ENCODE measurements around the gene KIF25.

KIF25 gene

DNA sequence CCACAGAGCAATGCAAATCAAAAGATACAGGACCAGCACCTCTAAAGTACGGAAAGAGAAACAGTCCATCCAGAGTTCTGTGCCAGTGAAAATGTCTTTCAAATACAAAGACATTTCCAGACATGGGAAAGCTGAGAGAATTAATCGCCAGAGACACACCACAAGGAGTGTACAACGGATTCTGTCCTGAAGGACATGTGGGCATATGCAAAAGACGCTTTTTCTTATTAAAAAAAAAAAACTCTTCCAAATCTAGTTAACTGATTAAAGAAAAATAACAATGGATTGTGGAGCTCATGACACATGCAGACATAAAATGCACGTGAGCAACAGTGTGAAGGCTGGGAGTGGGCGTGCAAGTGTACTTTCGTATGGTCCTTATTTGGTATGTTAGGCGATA is 22.8 kb downstream of the KIF25 start:
- DNase-seq: no peak

DNA sequence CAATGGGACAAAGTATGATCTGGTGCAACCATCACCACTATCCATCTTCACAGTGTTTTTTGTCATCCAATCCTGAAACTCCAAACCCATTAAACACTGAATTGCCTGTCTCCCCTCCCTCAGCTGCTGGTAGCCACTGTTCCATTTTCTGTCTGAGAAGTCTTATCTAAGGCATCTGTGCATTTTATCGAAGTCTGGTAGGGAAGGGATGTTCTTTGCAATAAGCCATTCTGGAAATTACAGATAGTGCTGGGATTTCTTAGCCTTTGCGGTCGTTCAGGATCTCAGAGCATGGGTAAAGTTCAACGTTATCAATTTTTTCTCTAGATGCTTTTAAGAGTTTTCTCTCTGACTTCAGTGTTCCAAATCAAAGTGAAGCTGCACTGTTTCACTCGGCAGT is 24.1 kb downstream of the KIF25 start:
- DNase-seq: no peak

DNA sequence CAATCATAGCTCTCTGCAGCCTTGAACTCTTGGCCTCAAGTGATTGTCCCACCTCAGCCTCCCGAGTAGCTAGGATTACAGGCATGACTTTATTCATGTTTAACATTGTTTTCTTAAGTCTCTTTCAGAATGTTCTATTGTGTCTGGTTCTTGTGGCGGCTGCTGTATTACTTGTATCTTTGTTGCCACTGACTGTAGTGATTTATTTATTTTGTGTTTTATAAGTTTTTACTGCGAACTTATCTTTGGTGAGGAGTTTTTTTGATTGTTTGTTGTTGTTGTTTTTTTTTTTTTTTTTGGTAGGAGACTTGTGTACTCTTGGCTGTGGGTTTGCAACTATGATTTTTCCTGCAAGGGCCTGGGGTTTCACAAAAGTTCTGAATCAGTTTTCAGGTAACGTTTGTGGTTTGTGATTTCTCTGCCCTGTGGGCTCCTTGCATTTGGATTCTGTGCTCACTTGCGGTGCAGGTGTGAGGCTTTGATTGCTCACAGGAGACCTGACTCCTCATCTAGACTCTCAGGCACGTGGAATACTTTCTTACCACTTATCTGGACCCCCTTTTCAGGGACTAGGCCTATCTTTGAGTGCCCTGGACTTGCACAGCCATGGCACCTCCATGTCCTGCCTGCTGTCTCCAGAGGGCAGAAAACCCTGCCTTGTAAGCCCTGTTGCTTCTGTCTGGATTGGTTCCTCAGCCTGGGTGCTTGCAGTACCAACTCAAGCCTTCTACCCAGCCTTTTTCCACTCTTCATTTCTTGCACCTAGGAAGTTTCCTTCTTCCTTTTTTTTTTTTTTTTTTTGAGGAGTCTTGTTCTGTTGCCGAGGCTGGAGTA is 25.2 kb downstream of the KIF25 start:
- no peak for DNase-seq

DNA sequence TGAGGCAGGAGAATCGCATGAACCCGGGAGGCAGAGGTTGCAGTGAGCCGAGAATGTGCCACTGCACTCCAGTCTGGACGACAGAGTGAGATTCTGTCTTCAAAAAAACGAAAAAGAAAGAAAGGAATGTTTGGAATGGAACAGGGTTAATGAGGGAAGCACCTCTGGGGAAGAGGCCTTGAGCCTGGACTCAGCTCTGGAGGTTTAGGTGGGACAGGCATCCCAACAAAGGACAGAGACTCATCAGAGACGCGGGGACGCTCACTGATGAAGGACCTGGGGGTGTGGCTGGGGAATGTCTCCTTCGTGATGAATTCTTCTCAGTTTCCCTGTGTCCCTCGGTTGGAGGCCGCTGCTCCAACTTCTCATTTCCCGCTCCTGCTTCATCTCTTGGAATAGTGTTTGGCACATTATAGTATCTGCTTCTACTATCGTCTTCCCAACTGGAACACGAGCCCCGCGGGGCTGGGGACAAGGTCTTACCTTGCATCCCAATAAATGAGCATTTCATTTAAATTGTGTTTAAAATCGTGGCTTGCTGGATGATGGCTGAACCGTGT is 27.6 kb downstream of the KIF25 start:
- DNase-seq: no peak

DNA sequence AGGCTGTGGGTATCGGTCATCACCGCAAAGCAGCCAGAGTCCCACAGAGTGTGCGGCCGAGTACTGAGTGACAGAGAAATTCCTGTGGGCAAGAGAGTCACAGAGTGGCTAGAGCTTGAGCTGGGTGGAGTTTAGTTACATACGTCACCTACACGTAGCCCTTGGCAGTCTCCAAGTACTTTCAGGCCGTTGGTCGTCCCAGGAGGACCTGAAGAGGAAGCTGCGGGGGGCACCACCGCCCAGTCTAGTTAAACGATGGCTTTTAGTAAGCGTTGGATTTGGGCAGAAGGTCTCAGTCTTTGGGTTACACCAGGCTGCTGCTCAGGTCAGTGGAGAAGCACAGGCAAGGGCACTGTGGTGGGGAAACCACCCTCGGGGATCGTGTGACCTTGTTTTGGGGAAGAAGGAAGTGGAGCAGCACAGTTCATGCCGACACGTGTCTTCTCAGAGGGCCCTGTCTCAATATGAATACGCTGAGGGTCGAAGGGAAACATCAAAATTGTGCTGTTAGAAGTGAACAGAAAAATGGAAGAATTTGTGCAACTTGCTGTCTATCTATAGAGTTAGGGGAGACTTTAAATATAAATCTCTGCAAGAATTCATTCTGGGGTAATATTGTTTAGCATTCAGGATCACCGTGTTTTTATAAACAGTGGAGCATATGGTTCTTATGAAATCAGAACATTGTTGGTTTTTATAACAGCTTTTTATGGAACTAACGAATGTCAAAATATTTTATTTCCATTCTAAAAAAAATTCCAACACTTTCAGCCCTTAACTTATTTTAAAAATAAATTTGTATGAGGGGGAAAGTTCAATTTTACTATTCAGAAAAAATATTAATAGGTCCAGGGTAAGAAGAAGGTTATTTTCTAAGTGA is 28.6 kb downstream of the KIF25 start:
- DNase-seq: no peak

DNA sequence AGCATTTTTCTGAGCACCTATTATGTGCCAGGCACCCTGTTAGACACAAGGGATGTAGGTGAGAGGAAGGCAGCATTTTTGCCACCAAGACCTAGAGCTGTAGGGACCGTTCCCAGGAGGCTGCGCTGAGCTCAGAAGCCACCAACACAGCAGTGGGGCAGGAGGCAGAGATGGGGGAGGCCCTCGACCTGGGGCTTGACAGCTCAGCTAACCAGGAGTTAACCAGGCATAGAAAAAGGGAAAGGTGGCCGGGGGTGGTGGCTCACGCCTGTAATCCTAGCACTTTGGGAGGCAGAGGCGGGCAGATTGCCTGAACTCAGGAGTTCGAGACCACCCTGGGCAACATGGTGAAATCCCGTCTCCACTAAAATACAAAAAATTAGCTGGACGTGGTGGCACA is 29.5 kb downstream of the KIF25 start:
- no peak for DNase-seq

DNA sequence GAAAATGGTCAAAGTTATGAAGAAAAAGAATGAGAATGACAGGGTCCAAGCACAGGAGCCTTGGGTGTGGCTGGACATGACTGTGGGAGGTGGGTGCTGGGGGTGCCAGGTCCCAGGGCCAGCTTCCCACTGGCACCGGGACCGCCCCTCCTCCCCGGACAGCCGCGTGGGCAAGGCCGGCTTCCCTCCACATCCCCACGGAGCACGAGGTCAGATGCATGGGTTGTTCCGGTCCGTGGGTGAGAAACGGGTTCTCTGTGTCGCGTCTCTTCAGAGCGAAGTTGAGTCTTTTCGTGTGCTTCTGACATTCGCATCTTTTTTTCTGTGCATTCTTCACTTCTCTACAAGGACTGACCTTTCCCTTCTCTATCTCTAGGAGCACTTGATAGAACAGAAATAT is 30.1 kb downstream of the KIF25 start:
- DNase-seq: no peak

DNA sequence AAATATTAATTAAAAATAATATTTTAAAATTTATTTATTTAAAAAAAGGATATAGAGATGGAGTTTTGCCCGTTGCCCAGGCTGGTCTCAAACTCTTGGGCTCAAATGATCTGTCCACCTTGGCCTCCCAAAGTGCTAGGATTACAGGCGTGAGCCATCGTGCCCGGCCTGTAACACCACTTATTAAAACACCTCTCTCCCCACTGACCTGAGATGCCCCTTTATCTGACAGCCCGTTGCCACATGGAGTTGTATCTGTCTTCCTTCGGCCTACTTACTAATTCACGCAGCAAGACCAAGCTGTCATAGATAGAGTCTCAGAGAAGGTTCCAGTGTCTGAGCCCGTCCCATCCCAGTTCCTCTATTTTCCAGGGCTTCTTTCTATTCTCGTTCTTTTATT is 30.7 kb downstream of the KIF25 start:
- DNase-seq: no peak

DNA sequence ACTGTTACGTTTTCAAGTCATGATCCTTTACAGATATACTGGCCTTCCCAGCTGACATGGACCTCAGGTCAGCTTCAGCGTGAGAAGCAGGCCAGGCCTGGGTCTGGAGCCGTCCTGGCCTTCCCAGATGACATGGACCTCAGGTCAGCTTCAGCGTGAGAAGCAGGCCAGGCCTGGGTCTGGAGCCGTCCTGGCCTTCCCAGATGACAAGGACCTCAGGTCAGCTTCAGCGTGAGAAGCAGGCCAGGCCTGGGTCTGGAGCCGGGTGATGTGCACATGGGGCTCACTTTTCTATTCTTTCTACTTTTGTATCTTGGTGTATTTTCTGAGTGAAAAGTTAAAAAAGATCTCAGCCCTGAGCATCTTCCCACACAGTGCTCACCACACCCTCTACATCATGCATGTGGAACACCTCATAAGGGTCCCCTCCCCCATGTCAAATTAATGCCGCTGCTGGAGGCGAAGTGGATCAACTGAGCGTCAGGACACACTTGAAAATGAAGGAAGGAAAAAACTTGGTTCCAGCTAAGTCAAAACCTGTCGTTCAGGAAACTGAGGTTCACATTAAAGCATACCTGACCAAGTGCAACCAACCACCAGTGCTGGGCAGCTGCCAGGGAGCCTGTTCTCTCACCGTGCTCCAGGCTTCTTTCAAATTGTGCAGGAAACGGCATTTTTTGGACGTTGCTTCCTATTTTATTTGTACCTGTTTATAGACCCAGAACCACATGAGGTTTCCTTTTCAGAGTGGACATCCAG is 32.2 kb downstream of the KIF25 start:
- DNase-seq: no peak

DNA sequence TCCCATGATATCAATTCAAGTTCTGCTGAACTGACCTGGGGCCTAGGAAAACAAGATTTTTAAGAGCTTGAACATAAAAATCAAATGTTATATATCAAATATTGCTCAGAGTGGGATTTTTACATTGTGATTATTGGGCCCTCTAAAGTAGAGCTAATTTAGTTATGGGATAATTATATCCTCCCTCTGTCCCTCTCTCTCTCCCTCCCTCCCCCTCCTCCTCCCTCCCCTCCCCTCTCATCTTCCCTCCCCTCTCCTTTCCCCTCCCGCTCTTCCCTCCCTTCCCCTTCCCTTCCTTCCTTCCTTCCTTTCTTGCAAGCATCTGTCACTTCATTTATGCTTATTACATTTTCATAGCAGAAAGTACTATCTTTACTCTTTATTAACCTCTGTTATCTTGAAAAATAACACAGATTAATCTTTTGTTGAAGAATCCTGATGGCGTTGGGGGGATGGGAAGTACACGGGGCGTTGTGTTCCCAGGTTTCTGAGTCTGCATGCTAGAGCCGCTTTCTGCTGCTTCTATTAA is 32.8 kb downstream of the KIF25 start:
- DNase-seq: no peak

DNA sequence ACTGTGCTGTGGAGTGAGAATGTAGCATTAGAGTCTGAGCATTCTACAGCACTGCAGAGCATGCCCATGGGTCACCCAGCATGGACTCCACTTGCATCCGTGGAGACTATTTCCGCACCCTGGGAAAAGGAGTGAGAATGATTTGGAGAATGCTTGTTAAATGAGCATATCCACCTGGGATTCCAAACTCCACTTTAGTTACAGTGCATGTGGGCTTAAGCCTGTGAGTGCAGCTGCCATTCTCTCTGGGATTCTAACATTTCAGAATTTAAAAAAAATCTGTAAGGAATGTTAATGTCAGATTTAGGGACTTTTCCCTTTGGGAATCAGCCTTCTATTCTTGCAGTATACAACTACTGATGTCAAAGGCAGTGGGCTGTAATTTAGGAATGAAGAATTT is 33.4 kb downstream of the KIF25 start:
- no peak for DNase-seq

DNA sequence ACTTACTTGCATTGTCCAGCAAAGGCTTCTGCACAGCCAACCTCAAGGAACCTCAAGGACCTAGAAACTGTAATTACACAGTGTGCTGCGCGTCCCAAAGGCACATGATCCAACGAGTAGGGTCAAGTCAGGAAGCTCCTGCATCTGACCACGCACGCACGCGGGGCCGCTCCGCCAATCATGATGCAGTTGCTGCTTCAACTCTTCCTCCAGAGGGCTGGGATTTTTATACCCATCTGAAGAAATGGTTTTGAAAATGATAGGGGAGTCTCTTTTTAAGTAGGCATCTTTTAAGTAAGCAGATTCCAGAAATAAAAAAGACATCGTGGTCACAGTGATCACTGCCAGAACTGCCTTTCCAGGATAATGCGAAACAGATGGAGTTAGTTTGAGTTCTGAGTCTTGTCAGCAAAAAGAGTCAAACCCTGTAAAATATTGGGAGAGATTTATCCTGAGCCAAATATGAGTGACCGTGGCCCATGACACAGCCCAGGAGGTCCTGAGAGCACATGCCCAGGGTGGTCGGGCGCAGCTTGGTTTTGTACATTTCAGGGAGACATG is 34.0 kb downstream of the KIF25 start:
- no peak for DNase-seq

DNA sequence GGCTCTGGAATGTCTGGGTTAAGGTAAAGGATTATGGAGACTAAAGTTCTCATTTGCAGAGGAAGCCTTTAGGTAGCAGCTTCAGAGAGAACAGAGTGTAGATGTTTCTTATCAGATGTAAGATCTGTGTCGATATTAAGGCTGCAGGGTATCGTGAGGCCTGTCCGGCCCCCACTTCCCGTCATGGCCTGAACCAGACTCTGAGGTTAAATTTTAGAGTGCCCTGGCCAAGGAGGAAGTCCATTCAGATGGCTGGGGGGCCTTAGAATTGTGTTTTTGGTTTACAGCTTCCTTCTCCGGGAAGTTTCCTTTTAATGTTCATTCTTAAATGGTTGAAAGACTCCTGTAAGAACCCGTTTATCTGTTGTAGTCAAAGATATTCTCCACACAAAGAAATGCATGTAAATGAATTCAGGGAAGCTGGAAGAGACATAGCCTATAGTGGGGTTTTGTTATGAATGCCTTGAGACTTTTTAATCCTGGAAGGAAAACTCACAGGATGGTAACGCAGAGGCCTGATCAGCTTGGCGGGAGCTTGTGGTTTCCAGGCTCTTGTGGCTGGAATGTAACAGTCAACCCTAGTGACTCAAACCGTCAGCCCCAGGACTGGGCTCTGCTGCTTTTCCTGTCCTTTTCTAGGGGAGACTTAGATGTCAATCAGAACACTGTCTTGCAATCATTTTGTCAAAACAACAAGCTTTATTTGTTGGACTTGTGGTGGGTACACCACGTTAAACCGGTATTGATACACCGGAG is 34.7 kb downstream of the KIF25 start:
- DNase-seq: no peak

DNA sequence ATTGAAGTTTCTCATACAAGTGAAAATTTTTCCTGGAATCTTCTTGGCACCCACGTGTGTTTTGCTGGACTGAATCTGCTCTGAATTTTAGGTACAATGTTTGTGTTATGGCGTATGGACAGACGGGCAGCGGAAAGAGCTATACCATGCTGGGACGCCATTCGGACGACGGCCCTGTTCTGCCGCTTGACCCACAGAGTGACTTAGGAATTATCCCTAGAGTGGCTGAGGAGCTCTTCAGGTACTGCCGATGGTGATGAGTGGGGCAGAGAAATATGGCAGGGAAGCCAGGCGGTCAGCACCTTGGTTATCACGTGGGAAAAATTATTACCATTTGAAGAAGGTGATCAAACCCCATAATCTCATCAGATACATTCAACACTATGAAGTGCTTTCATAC is 36.3 kb downstream of the KIF25 start:
- DNase-seq: no peak

DNA sequence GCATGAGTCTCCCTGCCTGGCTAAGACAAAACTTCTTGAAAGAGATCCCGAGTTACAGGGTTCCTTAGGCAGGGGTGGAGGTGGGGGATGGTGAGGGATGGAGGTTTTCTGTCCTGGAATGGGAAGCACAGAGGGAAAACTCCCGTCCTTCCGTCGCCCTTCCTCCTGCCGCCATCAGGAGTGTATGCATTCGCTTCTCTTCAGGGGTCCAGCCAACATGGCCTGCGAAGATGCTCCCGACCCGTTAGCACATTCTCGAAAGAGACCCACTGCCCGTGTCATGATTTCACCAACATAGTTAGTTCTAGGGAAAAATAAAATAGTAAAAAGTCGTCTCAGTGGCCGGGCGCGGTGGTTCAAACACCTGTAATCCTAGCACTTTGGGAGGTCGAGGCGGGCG is 37.1 kb downstream of the KIF25 start:
- no peak for DNase-seq

DNA sequence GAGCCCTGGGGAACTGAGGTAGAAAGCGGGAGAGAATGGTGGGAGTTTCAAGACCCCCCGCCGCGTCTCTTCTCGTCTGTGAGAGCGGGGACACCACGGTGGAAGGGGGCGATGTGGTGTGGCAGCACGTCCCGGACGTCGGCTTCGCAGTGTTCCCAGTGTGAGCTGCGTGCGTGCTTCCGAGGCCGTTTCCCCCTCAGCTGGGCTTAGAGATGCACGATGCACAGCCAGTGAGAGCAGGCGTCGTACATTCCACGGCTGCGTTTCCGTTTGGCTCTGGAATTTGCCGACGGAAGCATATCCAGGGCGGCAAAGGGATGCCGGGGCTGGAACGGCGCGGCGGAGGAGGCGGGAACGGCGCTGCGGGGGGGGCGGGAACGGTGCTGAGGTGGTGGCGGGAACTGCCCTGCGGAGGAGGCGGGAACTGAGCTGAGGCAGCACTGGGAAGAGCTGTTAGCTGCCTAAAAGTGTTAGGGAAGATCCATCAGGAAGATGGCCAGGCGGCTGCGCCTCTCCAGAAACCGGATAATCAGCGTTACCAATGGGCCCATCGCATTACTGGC is 37.7 kb downstream of the KIF25 start:
- no peak for DNase-seq

DNA sequence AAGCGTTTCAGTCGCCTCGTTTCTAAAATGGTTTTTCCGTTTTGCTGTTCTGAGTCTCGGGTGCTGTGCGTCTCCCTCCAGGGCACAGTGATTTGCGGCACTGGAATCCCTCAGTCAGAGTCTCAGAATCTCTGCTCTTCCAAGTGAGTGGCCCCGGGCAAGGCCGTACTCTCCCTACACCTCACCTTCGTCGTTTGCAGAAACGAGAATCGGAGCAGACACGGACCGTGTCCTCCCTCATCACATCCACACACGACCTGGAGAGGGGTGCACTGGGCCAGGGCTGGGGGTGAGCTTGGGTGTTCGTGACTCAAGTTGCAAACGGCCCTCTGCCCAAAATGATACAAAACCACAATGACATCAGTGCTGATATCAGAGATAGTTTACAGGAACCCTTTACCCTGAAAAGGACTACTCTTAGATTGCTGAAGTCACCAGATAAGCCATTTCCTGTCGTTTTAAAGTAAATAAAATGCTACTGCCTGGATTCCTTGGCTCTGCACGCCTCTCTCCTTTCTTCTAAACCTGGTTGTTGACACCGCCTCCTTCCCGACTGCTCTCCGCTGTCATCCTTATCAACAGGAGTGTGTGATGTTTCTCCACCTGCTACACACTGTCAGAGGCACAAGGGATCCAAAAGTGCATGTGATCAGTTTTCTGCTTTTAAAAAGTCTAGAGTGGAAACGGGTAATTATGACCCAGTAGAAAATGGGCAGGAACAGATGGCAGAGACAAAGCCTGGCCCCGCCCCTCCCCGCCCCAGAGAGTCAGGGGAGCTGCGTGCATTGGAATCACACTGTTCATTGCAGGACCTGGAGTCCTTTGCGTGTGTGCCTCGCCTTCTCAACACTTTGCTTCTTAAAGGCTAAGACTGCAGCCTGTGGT is 38.4 kb downstream of the KIF25 start:
- no peak for DNase-seq

DNA sequence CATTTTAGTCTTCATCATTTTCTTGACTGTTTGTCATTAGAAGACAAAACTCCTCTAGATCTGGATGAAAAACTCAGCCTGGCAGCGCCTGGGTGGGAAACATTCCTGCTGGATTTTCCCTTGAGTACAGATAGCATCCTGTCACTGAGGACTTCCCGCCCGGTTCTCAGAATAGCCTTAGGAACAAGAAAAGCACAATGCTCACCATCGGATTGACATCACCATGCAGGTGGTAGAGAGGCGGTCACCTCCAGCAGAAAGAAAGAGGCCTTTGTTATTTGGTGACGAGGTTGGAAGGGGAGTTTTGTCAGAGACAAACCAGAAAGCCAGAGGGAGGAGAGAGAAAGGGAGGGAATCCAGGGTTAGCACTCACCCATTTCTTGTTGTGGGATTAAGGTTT is 39.8 kb downstream of the KIF25 start:
- no peak for DNase-seq

DNA sequence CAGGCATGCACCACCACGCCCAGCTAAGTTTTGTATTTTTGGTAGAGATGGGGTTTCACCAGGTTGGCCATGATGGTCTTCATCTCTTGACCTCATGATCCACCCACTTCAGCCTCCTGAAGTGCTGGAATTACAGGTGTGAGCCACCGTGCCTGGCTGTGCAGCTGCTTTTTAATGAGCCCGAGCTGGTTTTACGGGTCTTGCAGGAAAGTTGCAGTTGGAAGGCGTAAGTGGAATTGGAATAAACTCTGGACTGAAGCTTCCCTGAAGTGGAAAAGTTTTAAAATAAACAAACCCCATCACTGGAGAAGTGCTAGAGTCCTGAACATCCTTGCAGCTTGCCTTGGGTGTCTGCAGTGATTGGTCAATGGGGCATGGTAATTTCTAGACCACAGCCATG is 40.4 kb downstream of the KIF25 start:
- DNase-seq: no peak

DNA sequence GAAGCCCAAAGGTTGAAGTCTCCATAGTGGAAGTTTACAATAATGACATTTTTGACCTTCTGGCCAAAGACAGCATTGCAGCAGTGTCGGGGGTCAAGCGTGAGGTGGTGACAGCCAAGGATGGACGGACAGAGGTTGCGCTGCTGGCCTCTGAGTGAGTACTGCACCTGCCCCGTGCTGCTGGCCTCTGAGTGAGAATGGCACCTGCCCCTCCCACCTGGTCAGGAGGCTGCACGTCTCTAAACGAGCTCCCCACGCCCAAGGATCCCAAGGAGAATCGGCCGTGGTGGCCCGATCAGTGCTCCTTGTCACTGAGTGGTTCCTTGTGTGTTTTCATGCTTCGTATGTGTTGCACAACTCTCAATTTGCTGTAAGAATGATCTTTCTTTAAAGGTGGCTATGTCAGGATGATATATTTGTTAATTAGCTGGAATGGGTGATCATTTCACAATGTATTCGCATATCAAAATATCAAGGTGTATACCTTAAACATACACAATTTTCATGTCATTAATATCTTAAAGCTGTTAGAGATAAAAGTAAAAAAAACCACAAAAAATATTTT is 41.2 kb downstream of the KIF25 start:
- no peak for DNase-seq

Measured in AML-193 (cell line).